HepG2 (cell line): Measurements from ENCODE around the gene LGI2. TPM values are rescaled to one million over a fixed set of nuclear protein-coding genes. Genes with fewer than 3 reads are reported as not detected.

Experiments used
- ATAC-seq: fragments of 200-7000 bp; cut with Tn5 transposase; 3 replicates; pipeline ENCODE4 v1.9.1; 2020; ENCODE audit warnings: mild to moderate bottlenecking, moderate library complexity
- BruUV-seq: library from RNA; stranded (reverse); fragments of 400-500 nt; replicated peaks from 2 replicates; lab custom pipeline; 2021; lab: Mats Ljungman, UMichigan
- CTCF ChIA-PET: fragments of 300-600 bp; formaldehyde crosslinking; extraction: SDS; loops from one replicate; lab custom pipeline; 2021; ENCODE audit warnings: low total read pairs, inconsistent platforms, low intra/inter-chr PET ratio; lab: Yijun Ruan, JAX
- POLR2A ChIA-PET: fragments of 350-600 bp; sonication (Branson Sonifier 250); formaldehyde crosslinking; loops from one replicate; lab custom pipeline; 2020; ENCODE audit warnings: antibody characterized with exemption, inconsistent platforms; lab: Yijun Ruan, JAX
- DNase-seq: peaks from one replicate; pipeline ENCODE4 v3.0.0-alpha.2; 2015; ENCODE audit warnings: low spot score
- FAIRE-seq: peaks from 3 replicates; lab custom pipeline; 2011; peaks lifted over from hg19 to GRCh38; lab: Jason Lieb, UNC
- H2AFZ ChIP-seq: one replicate; pipeline ENCODE4 v1.6.1; 2011; ENCODE audit warnings: low read length, inconsistent platforms
- H3K27ac ChIP-seq: fragments of 300-600 bp; 3 replicates; pipeline ENCODE4 v1.8.0; 2011; ENCODE audit warnings: mixed run types, mild to moderate bottlenecking, mixed read lengths, low read length, inconsistent platforms; ENCODE audit not compliant: insufficient read depth; ENCODE audit errors: extremely low read length
- H3K27me3 ChIP-seq, 2 experiments: fragments of 200-600 bp in 1 of 2; 2 replicates in 1 of 2; 3 replicates in 1 of 2; pipeline versions ENCODE4 v1.6.0 to v1.8.0; 2011; ENCODE audit warnings: low read length in 2 of 2, mild to moderate bottlenecking in 2 of 2, moderate library complexity in 2 of 2, inconsistent platforms in 1 of 2; ENCODE audit not compliant: insufficient read depth in 2 of 2, control insufficient read depth in 1 of 2
- H3K36me3 ChIP-seq, 2 experiments: fragments of 200-600 bp in 1 of 2; replicated peaks in 1 of 2; 2 replicates in 1 of 2; 3 replicates in 1 of 2; pipeline versions ENCODE4 v1.5.1 to v1.8.0; 2011; ENCODE audit warnings: low read length in 2 of 2, inconsistent platforms in 1 of 2; ENCODE audit not compliant: insufficient read depth in 2 of 2, control insufficient read depth in 1 of 2
- H3K4me1 ChIP-seq: 2 replicates; pipeline ENCODE4 v1.5.1; 2012; ENCODE audit warnings: low read length, inconsistent platforms; ENCODE audit not compliant: insufficient read depth
- H3K4me2 ChIP-seq: 2 replicates; pipeline ENCODE4 v1.6.0; 2011; ENCODE audit warnings: low read depth, low read length, inconsistent platforms
- H3K4me3 ChIP-seq, 3 experiments: fragments of 200-600 bp in 1 of 3; sonication (generic), shearing (Covaris generic) in 1 of 3; replicated peaks in 1 of 3; 2 replicates each; pipeline ENCODE4 v1.5.1; 2011 to 2016; ENCODE audit warnings: low read length in 3 of 3, inconsistent platforms in 2 of 3, low read depth in 2 of 3, mild to moderate bottlenecking in 2 of 3, control low read depth in 1 of 3, mixed read lengths in 1 of 3; ENCODE audit not compliant: insufficient read depth in 1 of 3
- H3K79me2 ChIP-seq: one replicate; pipeline ENCODE4 v1.6.1; 2011; ENCODE audit warnings: low read length, inconsistent platforms; ENCODE audit not compliant: insufficient read depth
- H3K9ac ChIP-seq: 2 replicates; pipeline ENCODE4 v1.6.0; 2011; ENCODE audit warnings: mild to moderate bottlenecking, low read depth, low read length, inconsistent platforms; ENCODE audit not compliant: insufficient read depth
- H3K9me3 ChIP-seq: 2 replicates; pipeline ENCODE4 v1.5.1; 2012; ENCODE audit warnings: mild to moderate bottlenecking, low read length
- H4K20me1 ChIP-seq: 2 replicates; pipeline ENCODE4 v1.6.0; 2011; ENCODE audit warnings: inconsistent platforms, mild to moderate bottlenecking, low read length, moderate library complexity; ENCODE audit not compliant: insufficient read depth
- AGO2 ChIP-seq: fragments of 200-400 bp; formaldehyde crosslinking; optimal IDR thresholded peaks from 2 replicates; pipeline ENCODE3; 2017; ENCODE audit warnings: mild to moderate bottlenecking, low read depth, low read length, moderate library complexity
- E2F5 ChIP-seq: sonication (generic); formaldehyde crosslinking; conservative IDR thresholded peaks from 2 replicates; pipeline ENCODE4 v1.4.0; 2020; ENCODE audit warnings: missing genetic modification reagents
- FIP1L1 ChIP-seq: fragments of 200-400 bp; formaldehyde crosslinking; IDR thresholded peaks from 2 replicates; pipeline ENCODE4 v1.6.1; 2018; ENCODE audit warnings: low read depth, mild to moderate bottlenecking, low read length, moderate library complexity, borderline replicate concordance; ENCODE audit not compliant: insufficient read depth
- FLYWCH1 ChIP-seq: sonication (generic); formaldehyde crosslinking; IDR thresholded peaks from 2 replicates; pipeline ENCODE4 v1.8.1; 2023; ENCODE audit warnings: mild to moderate bottlenecking, missing genetic modification reagents
- GATA4 ChIP-seq: sonication (generic); IDR thresholded peaks from 2 replicates; pipeline ENCODE4 v1.6.1; 2016; ENCODE audit warnings: antibody characterized with exemption, low read depth, borderline replicate concordance
- GTF3A ChIP-seq: sonication (generic); formaldehyde crosslinking; conservative IDR thresholded peaks from 2 replicates; pipeline ENCODE4 v1.4.0; 2020; ENCODE audit warnings: mild to moderate bottlenecking, missing genetic modification reagents
- IRF2 ChIP-seq: IDR thresholded peaks from 2 replicates; pipeline ENCODE4 v1.6.1; 2018; ENCODE audit warnings: missing genetic modification reagents, missing compliant biosample characterization
- KLF9 ChIP-seq: IDR thresholded peaks from 2 replicates; pipeline ENCODE4 v1.6.1; 2016; ENCODE audit warnings: low read depth
- MEF2D ChIP-seq: sonication (generic); formaldehyde crosslinking; IDR thresholded peaks from 2 replicates; pipeline ENCODE4 v1.5.1; 2020; ENCODE audit warnings: mild to moderate bottlenecking, missing genetic modification reagents
- PCBP1 ChIP-seq: fragments of 200-400 bp; formaldehyde crosslinking; IDR thresholded peaks from 2 replicates; pipeline ENCODE4 v1.6.1; 2017; ENCODE audit warnings: mild to moderate bottlenecking, low read depth, low read length, borderline replicate concordance
- PHF20 ChIP-seq: sonication (generic); formaldehyde crosslinking; IDR thresholded peaks from 2 replicates; pipeline ENCODE4 v1.5.0; 2020; ENCODE audit warnings: mild to moderate bottlenecking, missing genetic modification reagents
- SIX4 ChIP-seq: sonication (generic); formaldehyde crosslinking; IDR thresholded peaks from 2 replicates; pipeline ENCODE4 v1.4.0; 2020; ENCODE audit warnings: missing genetic modification reagents
- SNAPC2 ChIP-seq: sonication (generic); formaldehyde crosslinking; IDR thresholded peaks from 2 replicates; pipeline ENCODE4 v1.8.1; 2022; ENCODE audit warnings: mild to moderate bottlenecking, missing genetic modification reagents
- TBX2 ChIP-seq: sonication (generic); formaldehyde crosslinking; IDR thresholded peaks from 2 replicates; pipeline ENCODE4 v1.5.0; 2020; ENCODE audit warnings: missing genetic modification reagents, mild to moderate bottlenecking, borderline replicate concordance
- TFAP4 ChIP-seq: sonication (generic); IDR thresholded peaks from 2 replicates; pipeline ENCODE4 v1.6.1; 2016; ENCODE audit warnings: low read depth, borderline replicate concordance
- ZBTB43 ChIP-seq: sonication (generic); formaldehyde crosslinking; conservative IDR thresholded peaks from 2 replicates; pipeline ENCODE4 v1.4.0; 2020; ENCODE audit warnings: missing genetic modification reagents
- ZFY ChIP-seq: sonication (generic); formaldehyde crosslinking; IDR thresholded peaks from 2 replicates; pipeline ENCODE4 v1.4.0; 2020; ENCODE audit warnings: missing genetic modification reagents
- WGBS: methylation state at CpG from one replicate; pipeline ENCODE4 v1.1.6; 2017; ENCODE audit warnings: low lambda C conversion rate; 5-methylcytosine and 5-hydroxymethylcytosine counted together
- in situ Hi-C: cut with HindIII; loops from 2 replicates; pipeline ENCODE4 v1.10.0; 2017; ENCODE audit warnings: low pct_unique_long_range_greater_than_20kb; ENCODE audit not compliant: extremely low pct_ligation_motif_present
- intact Hi-C: fragments of 100-400 bp; cut with micrococcal nuclease; formaldehyde crosslinking; loops from one replicate; pipeline ENCODE4 v1.10.0; 2022; ENCODE audit not compliant: unreplicated experiment
- polyA plus RNA-seq, 8 experiments: library from polyadenylated mRNA; depleted of rRNA in 3 of 8; stranded (reverse) in 7 of 8; unstranded in 1 of 8; fragments of >200 nt; fragmentation: Illumina TruSeq in 4 of 8; extraction: Trizol in 4 of 8; gene quantifications; 2 replicates each; pipeline versions ENCODE4 v1.2.1 to v1.2.3, GENCODE V29; 2011 to 2016; ENCODE audit warnings: low read depth in 4 of 8, missing spikeins in 1 of 8, mixed read lengths in 1 of 8; ENCODE audit not compliant: insufficient read depth in 1 of 8
- total RNA-seq, 5 experiments: library from RNA; depleted of rRNA; stranded (reverse); fragments of >200 nt; fragmentation: Illumina TruSeq; extraction: Trizol; gene quantifications; 2 replicates each; pipeline ENCODE4 v1.2.3, GENCODE V29; 2016; ENCODE audit warnings: low read depth in 1 of 5

LGI2 gene
- total and polyA plus RNA-seq, 2 of the 13 experiments (the other 11 are each of a cell fraction or from before 2014, with no cell fraction given), result not detected

- Histone ChIP-seq H3K27ac (no peak overlapping the region), H2AFZ (no peak overlapping the region), H3K79me2 (no peaks in the 10 kb centered on the region), H3K4me3 (no peak overlapping the region), H3K4me2 (no peak overlapping the region), H3K36me3 (no peaks in the 10 kb centered on the region), H3K9me3 (no peaks in the 10 kb centered on the region), H3K9ac (no peak overlapping the region), H4K20me1 (no peaks in the 10 kb centered on the region), H3K27me3 (peaks cover 0 to 8% of the 10 kb centered on the region in 2 experiments; a peak in 3 of 5 replicates), H3K4me1 (no peaks in the 10 kb centered on the region)
- no TSS peak for BruUV-seq
- FAIRE-seq (no peak), DNase-seq (peak; percentile 14), ATAC-seq (no peak)
- TF ChIP-seq PHF20 (CRISPR knock-in tag), result no peak
- peak; percentile 69; the same call in 1 of the 2 replicates for TF ChIP-seq SIX4 (CRISPR knock-in tag)
- 0 out of 2 replicates have a peak, but pooled peaks have one; percentile 17 for TF ChIP-seq TFAP4
- intact Hi-C loops, result no loop called here
- 0% methylated on average over 2 of the region's 2 CpGs for WGBS
- ChIA-PET POLR2A (no interaction called here), CTCF (no interaction called here)
- in situ Hi-C loops, result no loop called here
These were observed 9.5 kb downstream of the LGI2 start for GRCh38 chr4:25021216-25021615.

- H3K4me3 ChIP-seq, result no peak overlapping the region
- H3K9ac ChIP-seq, result no peak overlapping the region
- intact Hi-C loops (no loop called here), in situ Hi-C loops (no loop called here)
- ATAC-seq (no peak), FAIRE-seq (no peak), DNase-seq (no peak)
- no peak overlapping the region for H3K27ac ChIP-seq
- H3K4me2 ChIP-seq, result no peak overlapping the region
- CTCF ChIA-PET, result no interaction called here
- no peak overlapping the region for H2AFZ ChIP-seq
- H3K9me3 ChIP-seq, result no peaks in the 10 kb centered on the region
- H3K4me1 ChIP-seq, result no peaks in the 10 kb centered on the region
- POLR2A ChIA-PET, result no interaction called here
- H3K36me3 ChIP-seq, result no peaks in the 10 kb centered on the region
- peaks cover 0 to 8% of the 10 kb centered on the region in 2 experiments; a peak in 3 of 5 replicates for H3K27me3 ChIP-seq
- no TSS peak for BruUV-seq
- WGBS, result 5% methylated on average over 5 of the region's 5 CpGs
- no peaks in the 10 kb centered on the region for H3K79me2 ChIP-seq
- no peaks in the 10 kb centered on the region for H4K20me1 ChIP-seq
- no peak for TF ChIP-seq TBX2 (CRISPR knock-in tag)
- TF ChIP-seq GATA4, result no peak
- TF ChIP-seq AGO2, result no peak
- no peak for TF ChIP-seq ZFY (CRISPR knock-in tag)
- TF ChIP-seq PCBP1, result no peak
- no peak for TF ChIP-seq E2F5
- no peak for TF ChIP-seq SNAPC2 (CRISPR knock-in tag)
- TF ChIP-seq FIP1L1, result no peak
- TF ChIP-seq FLYWCH1 (CRISPR knock-in tag), result no peak
- TF ChIP-seq MEF2D (CRISPR knock-in tag), result no peak
- TF ChIP-seq KLF9, result no peak
- TF ChIP-seq GTF3A (CRISPR knock-in tag), result no peak
- no peak for TF ChIP-seq IRF2 (CRISPR knock-in tag)
- TF ChIP-seq ZBTB43 (CRISPR knock-in tag), result no peak
These were observed 10.5 kb downstream of the LGI2 start for GRCh38 chr4:25020236-25020635.
